Measurements from ENCODE around the gene ST3GAL4. TPM values are rescaled to one million over a fixed set of nuclear protein-coding genes. Genes with fewer than 3 reads are reported as not detected.

ST3GAL4 gene
- total RNA-seq, 1 donor from 2014 or later: 61.4 TPM

DNA sequence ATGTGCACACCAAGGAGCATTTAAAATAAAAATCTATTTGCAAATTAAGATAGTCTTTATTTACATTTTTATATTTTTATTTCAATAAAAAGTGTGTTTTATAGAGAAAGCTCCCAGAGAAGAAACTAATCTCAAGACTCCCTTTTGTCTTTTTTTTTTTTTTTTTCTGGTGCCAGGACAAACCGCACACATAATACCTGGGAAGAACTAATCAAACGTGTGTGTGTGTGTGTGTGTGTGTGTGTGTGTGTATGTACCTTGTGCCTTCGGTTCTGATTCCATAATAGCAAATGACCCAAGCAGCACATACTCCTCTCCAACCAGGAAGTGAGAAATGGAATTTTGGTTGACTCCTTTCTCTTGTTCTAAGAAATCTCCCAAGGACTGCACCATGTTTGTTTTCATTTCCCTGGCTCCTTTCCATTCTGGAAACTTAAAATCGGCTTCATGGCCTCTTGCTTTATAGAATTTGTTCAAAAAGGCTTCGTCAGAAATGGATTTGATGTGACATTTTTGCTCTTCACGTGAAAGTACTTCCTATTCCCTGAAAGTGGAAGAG lies 65.3 kb downstream of the ST3GAL4 start:
- Histone ChIP-seq H3K27ac (peak overlapping the region; percentile 53 to 59), H3K4me3 (no peak overlapping the region), H3K4me1 (peaks cover 5 to 8% of the 10 kb centered on the region in 2 donors), H3K36me3 (no peaks in the 10 kb centered on the region), H3K27me3 (no peaks in the 10 kb centered on the region), H3K9me3 (no peaks in the 10 kb centered on the region)
- DNase-seq (ENCODE audit: low spot score in 2 of 2): no peak
- intact Hi-C loops (cut with DNase I): no loop called here
- TF ChIP-seq, protein P1, sequence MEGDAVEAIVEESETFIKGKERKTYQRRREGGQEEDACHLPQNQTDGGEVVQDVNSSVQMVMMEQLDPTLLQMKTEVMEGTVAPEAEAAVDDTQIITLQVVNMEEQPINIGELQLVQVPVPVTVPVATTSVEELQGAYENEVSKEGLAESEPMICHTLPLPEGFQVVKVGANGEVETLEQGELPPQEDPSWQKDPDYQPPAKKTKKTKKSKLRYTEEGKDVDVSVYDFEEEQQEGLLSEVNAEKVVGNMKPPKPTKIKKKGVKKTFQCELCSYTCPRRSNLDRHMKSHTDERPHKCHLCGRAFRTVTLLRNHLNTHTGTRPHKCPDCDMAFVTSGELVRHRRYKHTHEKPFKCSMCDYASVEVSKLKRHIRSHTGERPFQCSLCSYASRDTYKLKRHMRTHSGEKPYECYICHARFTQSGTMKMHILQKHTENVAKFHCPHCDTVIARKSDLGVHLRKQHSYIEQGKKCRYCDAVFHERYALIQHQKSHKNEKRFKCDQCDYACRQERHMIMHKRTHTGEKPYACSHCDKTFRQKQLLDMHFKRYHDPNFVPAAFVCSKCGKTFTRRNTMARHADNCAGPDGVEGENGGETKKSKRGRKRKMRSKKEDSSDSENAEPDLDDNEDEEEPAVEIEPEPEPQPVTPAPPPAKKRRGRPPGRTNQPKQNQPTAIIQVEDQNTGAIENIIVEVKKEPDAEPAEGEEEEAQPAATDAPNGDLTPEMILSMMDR (IDR thresholded peaks at IDR 0.05): no peak

DNA sequence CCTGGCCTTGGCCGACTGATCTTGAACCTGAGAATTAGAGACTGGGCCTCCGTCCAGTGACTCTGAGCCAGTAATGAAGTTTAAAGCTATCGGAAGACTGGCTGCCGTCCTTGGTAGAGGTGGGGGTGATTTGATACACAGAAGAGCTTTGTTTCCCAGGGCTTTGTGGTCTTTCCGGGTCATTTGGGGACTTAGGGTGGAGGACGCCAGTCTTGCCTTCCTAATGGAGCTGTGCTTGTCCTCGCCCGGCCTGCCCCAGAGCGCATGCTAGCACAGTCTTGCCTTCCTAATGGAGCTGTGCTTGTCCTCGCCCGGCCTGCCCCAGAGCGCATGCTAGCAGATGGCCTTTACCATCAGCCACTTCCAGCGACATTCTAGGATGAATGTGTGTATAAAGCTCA lies 65.8 kb downstream of the ST3GAL4 start:
- Histone ChIP-seq H3K27ac (peak overlapping the region; percentile 53 to 59), H3K36me3 (no peaks in the 10 kb centered on the region), H3K27me3 (no peaks in the 10 kb centered on the region), H3K4me3 (no peak overlapping the region), H3K9me3 (no peaks in the 10 kb centered on the region), H3K4me1 (peaks cover under 1 to 3% of the 10 kb centered on the region in 2 donors)
- TF ChIP-seq, protein P1 (IDR thresholded peaks at IDR 0.05): no peak
- no peak for DNase-seq (ENCODE audit: low spot score in 2 of 2)
- intact Hi-C loops (cut with DNase I): no loop called here

DNA sequence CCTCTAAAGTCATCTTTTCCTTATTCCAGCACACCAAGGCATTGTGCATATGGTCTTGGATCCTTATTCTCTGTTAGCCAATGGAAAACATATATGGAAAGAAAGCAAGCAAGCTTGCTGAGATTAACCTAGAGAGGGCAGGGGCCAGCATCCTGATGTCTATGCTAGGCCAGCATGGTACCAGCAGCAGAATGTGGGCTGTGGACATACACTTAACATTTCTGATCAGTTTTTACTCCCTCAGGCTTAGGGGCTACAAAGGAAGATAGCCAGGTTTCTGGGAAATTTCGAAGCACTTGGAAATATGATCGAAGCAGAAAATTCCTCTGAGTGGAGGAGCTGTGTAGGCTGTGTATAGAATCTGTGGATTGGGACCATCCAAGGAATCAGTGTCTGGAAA lies 67.0 kb downstream of the ST3GAL4 start:
- DNase-seq (ENCODE audit: low spot score in 2 of 2): no peak
- Histone ChIP-seq H3K36me3 (no peaks in the 10 kb centered on the region), H3K4me1 (no peaks in the 10 kb centered on the region), H3K27ac (no peak overlapping the region), H3K4me3 (no peak overlapping the region), H3K27me3 (no peaks in the 10 kb centered on the region), H3K9me3 (no peaks in the 10 kb centered on the region)
- TF ChIP-seq, protein P1 (IDR thresholded peaks at IDR 0.05): no peak
- intact Hi-C loops (cut with DNase I): no loop called here

DNA sequence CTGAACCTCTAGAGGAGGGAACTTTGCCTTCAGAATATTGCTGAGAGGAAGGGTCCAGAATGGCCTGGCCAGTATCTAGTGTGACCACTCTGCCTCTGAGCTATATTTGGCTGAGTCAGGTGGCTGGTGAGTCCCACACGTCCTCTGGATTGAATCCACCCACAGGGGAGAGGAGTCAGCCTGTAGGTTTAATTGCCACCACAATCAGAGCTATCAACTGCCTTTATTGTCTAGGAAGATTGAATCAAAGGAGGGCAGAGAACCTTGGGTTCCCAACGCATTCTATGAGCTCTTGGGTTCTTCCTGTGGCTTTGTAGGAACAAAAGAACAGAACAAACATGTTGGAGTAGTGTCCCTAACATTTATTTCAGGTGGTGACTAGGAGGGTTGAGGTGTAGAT lies 67.7 kb downstream of the ST3GAL4 start:
- Histone ChIP-seq H3K4me3 (no peak overlapping the region), H3K36me3 (no peaks in the 10 kb centered on the region), H3K27ac (no peak overlapping the region), H3K4me1 (no peaks in the 10 kb centered on the region), H3K27me3 (no peaks in the 10 kb centered on the region), H3K9me3 (no peaks in the 10 kb centered on the region)
- TF ChIP-seq, protein P1 (IDR thresholded peaks at IDR 0.05): no peak
- DNase-seq (ENCODE audit: low spot score in 2 of 2): no peak
- intact Hi-C loops (cut with DNase I): no loop called here

DNA sequence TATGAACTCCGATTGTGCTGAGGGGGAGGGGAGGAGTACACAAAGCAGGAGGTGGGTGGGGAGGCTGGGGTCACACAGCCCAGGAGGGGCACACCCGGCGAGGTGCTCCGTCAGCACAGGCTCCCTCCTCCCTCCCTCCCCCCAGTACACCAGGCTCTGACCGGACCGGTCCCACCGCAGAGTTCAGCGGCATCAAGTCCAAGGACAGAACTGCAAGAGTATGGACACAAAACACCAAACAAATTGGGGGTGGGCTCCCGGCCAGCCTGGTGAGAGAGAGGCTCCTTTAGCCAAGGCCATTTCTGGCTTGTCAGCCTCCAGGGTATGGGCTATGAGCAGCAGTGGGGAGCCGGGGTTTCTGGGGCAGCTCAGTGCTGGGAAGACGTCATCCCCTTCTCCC lies 68.3 kb downstream of the ST3GAL4 start:
- TF ChIP-seq, protein P1 (IDR thresholded peaks at IDR 0.05): no peak
- H3K36me3 ChIP-seq: no peaks in the 10 kb centered on the region
- intact Hi-C loops (cut with DNase I): no loop called here
- H3K9me3 ChIP-seq: no peaks in the 10 kb centered on the region
- H3K27me3 ChIP-seq: no peaks in the 10 kb centered on the region
- no peak overlapping the region for H3K27ac ChIP-seq
- no peak for DNase-seq (ENCODE audit: low spot score in 2 of 2)
- H3K4me1 ChIP-seq: no peaks in the 10 kb centered on the region
- no peak overlapping the region for H3K4me3 ChIP-seq

All from ascending aorta (tissue), 2 donors.